Mammary epithelial cell (primary cell): ENCODE results near the gene TPBGL.

Experiments used
- EZH2 ChIP-seq: IDR thresholded peaks from 2 replicates; pipeline ENCODE4 v1.6.1; 2012; ENCODE audit warnings: low read length, inconsistent platforms, borderline replicate concordance
- TF ChIP-seq, protein P1 (sequence below), 2 donors: IDR thresholded peaks in 1 of 2; conservative IDR thresholded peaks in 1 of 2; 2 replicates each; pipeline ENCODE4 v1.5.1; 2011 to 2012; ENCODE audit warnings: inconsistent platforms in 2 of 2, low read length in 2 of 2, mild to moderate bottlenecking in 2 of 2, control low read depth in 1 of 2, low read depth in 1 of 2; ENCODE audit not compliant: insufficient read depth in 1 of 2; ENCODE audit errors: extremely low read depth in 1 of 2

GRCh38 chr11:75195167-75195962 lies 45.2 kb upstream of the TPBGL start:
- TF ChIP-seq, protein P1, sequence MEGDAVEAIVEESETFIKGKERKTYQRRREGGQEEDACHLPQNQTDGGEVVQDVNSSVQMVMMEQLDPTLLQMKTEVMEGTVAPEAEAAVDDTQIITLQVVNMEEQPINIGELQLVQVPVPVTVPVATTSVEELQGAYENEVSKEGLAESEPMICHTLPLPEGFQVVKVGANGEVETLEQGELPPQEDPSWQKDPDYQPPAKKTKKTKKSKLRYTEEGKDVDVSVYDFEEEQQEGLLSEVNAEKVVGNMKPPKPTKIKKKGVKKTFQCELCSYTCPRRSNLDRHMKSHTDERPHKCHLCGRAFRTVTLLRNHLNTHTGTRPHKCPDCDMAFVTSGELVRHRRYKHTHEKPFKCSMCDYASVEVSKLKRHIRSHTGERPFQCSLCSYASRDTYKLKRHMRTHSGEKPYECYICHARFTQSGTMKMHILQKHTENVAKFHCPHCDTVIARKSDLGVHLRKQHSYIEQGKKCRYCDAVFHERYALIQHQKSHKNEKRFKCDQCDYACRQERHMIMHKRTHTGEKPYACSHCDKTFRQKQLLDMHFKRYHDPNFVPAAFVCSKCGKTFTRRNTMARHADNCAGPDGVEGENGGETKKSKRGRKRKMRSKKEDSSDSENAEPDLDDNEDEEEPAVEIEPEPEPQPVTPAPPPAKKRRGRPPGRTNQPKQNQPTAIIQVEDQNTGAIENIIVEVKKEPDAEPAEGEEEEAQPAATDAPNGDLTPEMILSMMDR (conservative IDR thresholded peaks at IDR 0.05 in 1 of 2, IDR thresholded peaks at IDR 0.05 in 1 of 2; ENCODE audit: extremely low read depth in 1 of 2, insufficient read depth in 1 of 2, low read depth in 1 of 2, low read length in 2 of 2): no peak
- no peak for TF ChIP-seq EZH2
